Adipocyte (in vitro differentiated cells): Measurements from ENCODE around the gene CGB5.
"Not testable (repeated sequence)": the region's sequence is repeated elsewhere in the genome, so short reads cannot be mapped to it uniquely, and the experiment has no call there.

Experiments
- DNase-seq: peaks from one replicate; pipeline ENCODE4 v3.0.0-alpha.2; 2015; ENCODE audit warnings: low read depth
- H3K27me3 ChIP-seq: replicated peaks from 2 replicates; pipeline ENCODE4 v1.7.0; 2013; ENCODE audit warnings: mild to moderate bottlenecking, low read length, moderate library complexity; ENCODE audit not compliant: control insufficient read depth, insufficient read depth
- H3K36me3 ChIP-seq: 2 replicates; pipeline ENCODE4 v1.7.0; 2013; ENCODE audit warnings: low read length, mild to moderate bottlenecking, moderate library complexity; ENCODE audit not compliant: control insufficient read depth, insufficient read depth, severe bottlenecking
- H3K4me1 ChIP-seq: 2 replicates; pipeline ENCODE4 v1.7.0; 2013; ENCODE audit warnings: mild to moderate bottlenecking, low read length, moderate library complexity; ENCODE audit not compliant: control insufficient read depth, insufficient read depth
- H3K4me3 ChIP-seq: 2 replicates; pipeline ENCODE4 v1.7.0; 2013; ENCODE audit warnings: mild to moderate bottlenecking, low read length, moderate library complexity
- H3K9ac ChIP-seq: 2 replicates; pipeline ENCODE4 v1.7.0; 2013; ENCODE audit warnings: mild to moderate bottlenecking, low read length, moderate library complexity
- H3K9me3 ChIP-seq: 2 replicates; pipeline ENCODE4 v1.7.0; 2013; ENCODE audit warnings: mild to moderate bottlenecking, low read length, moderate library complexity; ENCODE audit not compliant: control insufficient read depth

Gene CGB5

DNA sequence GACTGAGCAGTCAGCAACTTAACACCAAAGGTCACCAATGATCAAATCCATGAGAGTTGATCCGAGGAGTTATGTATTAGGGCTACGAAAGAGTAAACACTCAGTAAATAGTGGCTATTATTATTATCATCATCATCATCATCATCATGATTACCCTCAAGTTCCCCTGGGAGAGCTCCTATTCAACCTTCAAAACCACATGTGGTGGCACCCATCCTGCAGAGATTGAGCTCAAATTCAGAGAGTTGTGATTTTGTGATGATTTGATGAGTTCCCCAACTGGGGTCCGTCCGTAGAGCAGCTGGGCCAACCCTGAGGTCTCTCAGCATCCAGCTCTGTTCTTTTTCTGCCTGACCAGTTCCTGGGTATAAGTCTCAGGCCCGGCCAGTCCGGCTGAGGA, 18.6 kb upstream of the CGB5 start:
- H3K36me3 ChIP-seq, H3K9ac ChIP-seq, H3K4me1 ChIP-seq, H3K9me3 ChIP-seq, H3K27me3 ChIP-seq, H3K4me3 ChIP-seq, DNase-seq: not testable (repeated sequence)

DNA sequence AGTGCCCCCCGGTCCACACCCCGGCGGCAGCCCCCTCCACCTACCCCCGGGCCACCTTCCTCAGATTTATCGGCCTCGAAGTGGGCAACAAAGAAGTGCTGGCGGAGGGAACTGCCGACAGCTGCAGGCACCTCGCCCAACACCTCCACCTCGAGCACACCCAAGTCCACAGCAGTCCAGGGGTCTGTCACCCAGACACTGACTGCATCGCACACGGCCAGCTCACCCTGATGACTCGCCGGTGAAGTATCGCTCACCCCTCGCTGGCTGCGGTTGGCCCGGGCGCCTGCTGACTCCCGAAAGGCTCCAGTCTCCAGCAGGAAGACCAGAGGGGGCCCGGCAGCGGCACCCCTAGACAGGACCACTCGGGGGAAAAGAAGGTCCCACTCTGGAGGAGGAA, 18.0 kb upstream of the CGB5 start:
- not testable (repeated sequence) for H3K27me3 ChIP-seq, H3K4me3 ChIP-seq, H3K4me1 ChIP-seq, H3K9me3 ChIP-seq, H3K36me3 ChIP-seq, H3K9ac ChIP-seq, DNase-seq

DNA sequence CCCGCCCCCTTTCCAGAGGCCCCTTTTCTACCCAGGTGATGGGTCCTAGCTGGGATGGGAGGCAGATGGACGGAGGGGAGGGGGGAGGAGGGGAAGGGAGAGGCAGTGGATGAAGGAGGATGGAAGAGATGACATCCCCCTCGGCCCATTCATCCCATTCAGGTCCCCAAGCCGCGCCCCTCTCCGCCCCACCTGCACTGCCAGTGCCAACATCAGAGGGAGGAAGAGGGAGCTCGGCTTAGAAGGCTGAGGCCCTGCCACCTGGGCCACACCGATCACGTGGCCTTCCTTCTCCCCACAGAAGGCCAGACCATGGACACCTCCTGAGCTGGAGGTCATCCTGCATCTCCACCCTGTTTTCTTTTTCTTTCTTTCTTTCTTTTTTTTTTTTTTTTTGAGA, 15.0 kb upstream of the CGB5 start:
- not testable (repeated sequence) for DNase-seq, H3K4me3 ChIP-seq, H3K36me3 ChIP-seq, H3K4me1 ChIP-seq, H3K9me3 ChIP-seq, H3K9ac ChIP-seq, H3K27me3 ChIP-seq

DNA sequence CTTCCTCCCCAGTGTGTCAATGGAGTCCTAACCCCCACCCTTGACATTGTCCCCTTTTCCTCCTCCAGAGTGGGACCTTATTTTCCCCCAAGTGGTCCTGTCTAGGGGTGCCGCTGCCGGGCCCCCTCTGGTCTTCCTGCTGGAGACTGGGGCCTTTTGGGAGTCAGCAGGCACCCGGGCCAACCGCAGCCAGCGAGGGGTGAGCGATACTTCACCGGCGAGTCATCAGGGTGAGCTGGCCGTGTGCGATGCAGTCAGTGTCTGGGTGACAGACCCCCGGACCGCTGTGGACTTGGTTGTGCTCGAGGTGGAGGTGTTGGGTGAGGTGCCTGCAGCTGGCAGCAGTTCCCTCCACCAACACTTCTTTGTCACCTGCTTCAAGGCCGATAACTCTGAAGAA, 13.9 kb upstream of the CGB5 start:
- not testable (repeated sequence) for H3K9ac ChIP-seq, H3K4me1 ChIP-seq, H3K9me3 ChIP-seq, DNase-seq, H3K4me3 ChIP-seq, H3K27me3 ChIP-seq, H3K36me3 ChIP-seq

DNA sequence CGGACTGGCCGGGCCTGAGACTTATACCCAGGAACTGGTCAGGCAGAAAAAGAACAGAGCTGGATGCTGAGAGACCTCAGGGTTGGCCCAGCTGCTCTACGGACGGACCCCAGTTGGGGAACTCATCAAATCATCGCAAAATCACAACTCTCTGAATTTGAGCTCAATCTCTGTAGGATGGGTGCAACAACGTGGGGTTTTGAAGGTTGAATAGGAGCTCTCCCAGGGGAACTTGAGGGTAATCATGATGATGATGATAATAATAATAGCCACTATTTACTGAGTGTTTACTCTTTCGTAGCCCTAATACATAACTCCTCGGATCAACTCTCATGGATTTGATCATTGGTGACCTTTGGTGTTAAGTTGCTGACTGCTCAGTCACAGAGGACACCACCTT, 13.3 kb upstream of the CGB5 start:
- not testable (repeated sequence) for H3K4me3 ChIP-seq, H3K27me3 ChIP-seq, H3K9ac ChIP-seq, H3K4me1 ChIP-seq, H3K9me3 ChIP-seq, H3K36me3 ChIP-seq, DNase-seq

DNA sequence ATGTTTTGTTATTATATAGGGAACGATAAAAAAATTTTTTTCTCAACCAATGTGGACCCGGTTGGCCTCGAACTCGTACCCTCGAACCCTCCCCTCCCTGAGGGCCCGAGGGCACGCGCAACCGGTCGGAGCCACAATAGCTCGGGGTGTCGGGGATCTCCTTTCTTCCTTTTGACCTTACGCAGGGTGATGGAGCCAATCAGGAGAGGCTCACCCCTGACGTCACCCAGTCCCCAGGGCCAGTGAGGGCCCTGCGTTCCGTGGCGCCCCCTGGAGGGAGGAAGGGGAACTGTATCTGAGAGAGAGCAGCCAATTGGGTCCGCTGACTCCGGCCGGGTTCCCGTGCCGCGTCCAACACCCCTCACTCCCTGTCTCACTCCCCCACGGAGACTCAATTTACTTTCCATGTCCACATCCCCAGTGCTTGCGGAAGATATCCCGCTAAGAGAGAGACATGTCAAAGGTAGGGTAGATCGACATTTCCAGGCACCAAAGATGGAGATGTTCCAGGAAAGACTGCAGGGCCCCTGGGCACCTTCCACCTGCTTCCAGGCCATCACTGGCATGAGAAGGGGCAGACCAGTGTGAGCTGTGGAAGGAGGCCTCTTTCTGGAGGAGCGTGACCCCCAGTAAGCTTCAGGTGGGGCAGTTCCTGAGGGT, 11.9 kb upstream of the CGB5 start, which contains the start of gene CGB2:
Gene CGB2, plus strand, starts transcription at position 249 of the 660 bp plus-strand sequence. Its CDS starts 206 bp downstream, at position 455.
- H3K9ac ChIP-seq, H3K4me3 ChIP-seq, H3K9me3 ChIP-seq, H3K36me3 ChIP-seq, H3K4me1 ChIP-seq, DNase-seq, H3K27me3 ChIP-seq: not testable (repeated sequence)

DNA sequence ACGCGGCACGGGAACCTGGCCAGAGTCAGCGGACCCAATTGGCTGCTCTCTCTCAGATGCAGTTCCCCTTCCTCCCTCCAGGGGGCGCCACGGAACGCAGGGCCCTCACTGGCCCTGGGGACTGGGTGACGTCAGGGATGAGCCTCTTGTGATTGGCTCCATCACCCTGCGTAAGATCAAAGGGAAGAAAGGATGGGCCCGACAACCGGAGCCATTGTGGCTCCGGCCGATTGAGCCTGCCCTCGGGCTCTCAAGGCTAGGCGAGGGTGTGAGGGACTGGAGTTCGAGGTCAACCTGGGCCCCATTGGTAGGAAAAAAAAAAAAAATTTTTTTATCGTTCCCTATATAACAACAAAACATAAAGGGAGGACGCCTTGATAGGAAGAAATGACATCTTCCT, 6.8 kb upstream of the CGB5 start, which contains the start of gene CGB1:
Gene CGB1, minus strand, starts transcription at position 81 of the 400 bp plus-strand sequence. CDS start 184 bp downstream, outside the sequence.
- not testable (repeated sequence) for H3K27me3 ChIP-seq, H3K4me3 ChIP-seq, H3K9ac ChIP-seq, DNase-seq, H3K9me3 ChIP-seq, H3K4me1 ChIP-seq, H3K36me3 ChIP-seq

DNA sequence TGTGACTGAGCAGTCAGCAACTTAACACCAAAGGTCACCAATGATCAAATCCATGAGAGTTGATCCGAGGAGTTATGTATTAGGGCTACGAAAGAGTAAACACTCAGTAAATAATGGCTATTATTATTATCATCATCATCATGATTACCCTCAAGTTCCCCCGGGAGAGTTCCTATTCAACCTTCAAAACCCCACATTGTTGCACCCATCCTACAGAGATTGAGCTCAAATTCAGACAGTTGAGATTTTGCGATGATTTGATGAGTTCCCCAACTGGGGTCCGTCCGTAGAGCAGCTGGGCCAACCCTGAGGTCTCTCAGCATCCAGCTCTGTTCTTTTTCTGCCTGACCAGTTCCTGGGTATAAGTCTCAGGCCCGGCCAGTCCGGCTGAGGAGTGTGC, 5.5 kb upstream of the CGB5 start:
- not testable (repeated sequence) for H3K9me3 ChIP-seq, H3K36me3 ChIP-seq, H3K4me1 ChIP-seq, H3K4me3 ChIP-seq, H3K9ac ChIP-seq, DNase-seq, H3K27me3 ChIP-seq

DNA sequence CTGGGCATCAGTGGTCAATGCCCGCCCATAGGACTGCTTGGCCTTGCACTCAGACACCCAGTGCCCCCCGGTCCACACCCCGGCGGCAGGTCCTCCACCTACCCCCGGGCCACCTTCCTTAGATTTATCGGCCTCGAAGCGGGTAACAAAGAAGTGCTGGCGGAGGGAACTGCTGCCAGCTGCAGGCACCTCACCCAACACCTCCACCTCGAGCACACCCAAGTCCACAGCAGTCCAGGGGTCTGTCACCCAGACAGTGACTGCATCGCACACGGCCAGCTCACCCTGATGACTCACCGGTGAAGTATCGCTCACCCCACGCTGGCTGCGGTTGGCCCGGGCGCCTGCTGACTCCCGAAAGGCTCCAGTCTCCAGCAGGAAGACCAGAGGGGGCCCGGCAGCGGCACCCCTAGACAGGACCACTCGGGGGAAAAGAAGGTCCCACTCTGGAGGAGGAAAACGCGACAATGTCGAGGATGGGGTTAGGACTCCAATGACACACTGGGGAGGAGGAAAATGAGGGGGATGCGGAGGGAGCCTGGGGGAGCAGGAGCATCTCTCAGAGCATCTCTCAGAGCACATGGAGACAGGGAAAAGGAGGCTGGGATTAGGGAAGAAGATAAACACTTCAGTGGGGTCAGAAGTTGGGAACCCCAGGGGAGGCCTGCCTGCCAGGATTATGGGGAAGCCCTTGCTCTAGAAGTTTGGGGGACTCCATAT, 4.9 kb upstream of the CGB5 start:
- not testable (repeated sequence) for DNase-seq, H3K4me1 ChIP-seq, H3K36me3 ChIP-seq, H3K4me3 ChIP-seq, H3K27me3 ChIP-seq, H3K9me3 ChIP-seq, H3K9ac ChIP-seq

DNA sequence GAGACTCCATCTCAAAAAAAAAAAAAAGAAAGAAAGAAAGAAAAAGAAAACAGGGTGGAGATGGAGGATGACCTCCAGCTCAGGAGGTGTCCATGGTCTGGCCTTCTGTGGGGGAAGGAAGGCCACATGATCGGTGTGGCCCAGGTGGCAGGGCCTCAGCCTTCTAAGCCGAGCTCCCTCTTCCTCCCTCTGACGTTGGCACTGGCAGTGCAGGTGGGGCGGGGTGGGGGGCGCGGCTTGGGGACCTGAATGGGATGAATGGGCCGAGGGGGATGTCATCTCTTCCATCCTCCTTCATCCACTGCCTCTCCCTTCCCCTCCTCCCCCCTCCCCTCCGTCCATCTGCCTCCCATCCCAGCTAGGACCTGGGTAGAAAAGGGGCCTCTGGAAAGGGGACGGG, 3.9 kb upstream of the CGB5 start:
- H3K27me3 ChIP-seq, DNase-seq, H3K36me3 ChIP-seq, H3K4me1 ChIP-seq, H3K9me3 ChIP-seq, H3K9ac ChIP-seq, H3K4me3 ChIP-seq: not testable (repeated sequence)

DNA sequence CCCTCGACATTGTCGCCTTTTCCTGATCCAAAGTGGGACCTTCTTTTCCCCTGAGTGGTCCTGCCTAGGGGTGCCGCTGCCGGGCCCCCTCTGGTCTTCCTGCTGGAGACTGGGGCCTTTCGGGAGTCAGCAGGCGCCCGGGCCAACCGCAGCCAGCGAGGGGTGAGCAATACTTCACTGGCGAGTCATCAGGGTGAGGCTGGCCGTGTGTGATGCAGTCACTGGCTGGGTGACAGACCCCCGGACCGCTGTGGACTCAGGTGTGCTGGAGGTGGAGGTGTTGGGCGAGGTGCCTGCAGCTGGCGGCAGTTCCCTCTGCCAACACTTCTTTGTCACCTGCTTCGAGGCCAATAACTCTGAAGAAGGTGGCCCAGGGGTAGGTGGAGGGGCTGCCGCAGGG, 1.5 kb upstream of the CGB5 start:
- H3K9me3 ChIP-seq = no peaks in the 10 kb centered on the region
- no peak for DNase-seq
- no peak overlapping the region for H3K9ac ChIP-seq

DNA sequence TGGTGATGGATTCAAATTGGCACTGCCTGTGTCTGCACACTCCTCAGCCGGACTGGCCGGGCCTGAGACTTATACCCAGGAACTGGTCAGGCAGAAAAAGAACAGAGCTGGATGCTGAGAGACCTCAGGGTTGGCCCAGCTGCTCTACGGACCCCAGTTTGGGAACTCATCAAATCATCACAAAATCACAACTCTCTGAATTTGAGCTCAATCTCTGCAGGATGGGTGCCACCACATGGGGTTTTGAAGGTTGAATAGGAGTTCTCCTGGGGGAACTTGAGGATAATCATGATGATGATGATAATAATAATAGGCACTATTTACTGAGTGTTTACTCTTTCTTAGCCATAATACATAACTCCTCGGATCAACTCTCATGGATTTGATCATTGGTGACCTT, 982 bp upstream of the CGB5 start:
- not testable (repeated sequence) for H3K9ac ChIP-seq, H3K27me3 ChIP-seq, H3K4me3 ChIP-seq, H3K9me3 ChIP-seq, H3K4me1 ChIP-seq, H3K36me3 ChIP-seq, DNase-seq

More for the DNA sequence above, 1.5 kb upstream of the CGB5 start:
- H3K4me3 ChIP-seq = no peak overlapping the region
- no peaks in the 10 kb centered on the region for H3K4me1 ChIP-seq
- no peaks in the 10 kb centered on the region for H3K36me3 ChIP-seq
- no peaks in the 10 kb centered on the region for H3K27me3 ChIP-seq
